ENCODE measurements around the gene MATN3. TPM values are rescaled to one million over a fixed set of nuclear protein-coding genes. Genes with fewer than 3 reads are reported as not detected.
A peak's percentile ranks its signal among the peaks of the same experiment; 100 is the strongest.

The MATN3 gene
- total RNA-seq, 1 donor from 2014 or later: 0.22 TPM

- Histone ChIP-seq H3K4me1 (peaks cover 16% of the 10 kb centered on the region), H3K27me3 (ENCODE audit: low read depth) (peaks cover 54% of the 10 kb centered on the region), H3K4me3 (peak overlapping the region; percentile 66), H3K27ac (replicated peaks) (no peak overlapping the region), H3K36me3 (no peaks in the 10 kb centered on the region), H3K9me3 (replicated peaks) (peaks cover 10% of the 10 kb centered on the region)
- intact Hi-C loops (cut with micrococcal nuclease): no loop called here
- no peak for DNase-seq
- TF ChIP-seq CTCF (IDR thresholded peaks at IDR 0.05; ENCODE audit: borderline replicate concordance): no peak
These were observed 1.0 kb downstream of the MATN3 start for GRCh38 chr2:20011276-20012031.

GRCh38 chr2:20008703-20009102 is 3.8 kb downstream of the MATN3 start:
- Histone ChIP-seq H3K9me3 (replicated peaks) (no peaks in the 10 kb centered on the region), H3K27ac (replicated peaks) (no peak overlapping the region), H3K36me3 (no peaks in the 10 kb centered on the region), H3K4me1 (peaks cover 16% of the 10 kb centered on the region), H3K4me3 (no peak overlapping the region), H3K27me3 (ENCODE audit: low read depth) (peaks cover 57% of the 10 kb centered on the region)
- no peak for DNase-seq
- intact Hi-C loops (cut with micrococcal nuclease): no loop called here
- no peak for TF ChIP-seq CTCF (IDR thresholded peaks at IDR 0.05; ENCODE audit: borderline replicate concordance)

GRCh38 chr2:20005891-20006470 is 6.5 kb downstream of the MATN3 start:
- Histone ChIP-seq H3K27me3 (ENCODE audit: low read depth) (peaks cover 44% of the 10 kb centered on the region), H3K36me3 (no peaks in the 10 kb centered on the region), H3K9me3 (replicated peaks) (no peaks in the 10 kb centered on the region), H3K4me1 (no peaks in the 10 kb centered on the region), H3K4me3 (no peak overlapping the region), H3K27ac (replicated peaks) (no peak overlapping the region)
- DNase-seq: no peak
- no peak for TF ChIP-seq CTCF (IDR thresholded peaks at IDR 0.05; ENCODE audit: borderline replicate concordance)
- intact Hi-C loops (cut with micrococcal nuclease): no loop called here

- peaks cover 37% of the 10 kb centered on the region for H3K27me3 ChIP-seq (ENCODE audit: low read depth)
- no peaks in the 10 kb centered on the region for H3K36me3 ChIP-seq
- DNase-seq: no peak
- H3K27ac ChIP-seq (replicated peaks): no peak overlapping the region
- H3K4me1 ChIP-seq: no peaks in the 10 kb centered on the region
- TF ChIP-seq CTCF (IDR thresholded peaks at IDR 0.05; ENCODE audit: borderline replicate concordance): no peak
- H3K9me3 ChIP-seq (replicated peaks): no peaks in the 10 kb centered on the region
- intact Hi-C loops (cut with micrococcal nuclease): no loop called here
- H3K4me3 ChIP-seq: no peak overlapping the region
These were observed 7.3 kb downstream of the MATN3 start for GRCh38 chr2:20005067-20005627.

- H3K9me3 ChIP-seq (replicated peaks): no peaks in the 10 kb centered on the region
- no peaks in the 10 kb centered on the region for H3K36me3 ChIP-seq
These were observed 11.1 kb downstream of the MATN3 start for GRCh38 chr2:20001361-20001863.

More at GRCh38 chr2:20001361-20001863, 11.1 kb downstream of the MATN3 start:
- Histone ChIP-seq H3K4me3 (no peak overlapping the region), H3K27ac (replicated peaks) (no peak overlapping the region), H3K27me3 (ENCODE audit: low read depth) (peaks cover 10% of the 10 kb centered on the region), H3K4me1 (no peaks in the 10 kb centered on the region)
- no peak for TF ChIP-seq CTCF (IDR thresholded peaks at IDR 0.05; ENCODE audit: borderline replicate concordance)
- intact Hi-C loops (cut with micrococcal nuclease): no loop called here
- DNase-seq: no peak

Data from left ventricle myocardium inferior (tissue), 1 donor.